Gastrocnemius medialis (tissue), 4 donors: ENCODE measurements around the gene NAA35.

Source experiments
- CTCF ChIP-seq, 5 experiments: fragments of 450-650 bp in 3 of 5; fragments of 200-600 bp in 2 of 5; sonication (generic) in 2 of 5; IDR thresholded peaks in 4 of 5; conservative IDR thresholded peaks in 1 of 5; 1 replicate in 4 of 5; 2 replicates in 1 of 5; pipeline ENCODE4 v1.5.1; 2016 to 2019; ENCODE audit warnings: antibody characterized with exemption in 5 of 5, mild to moderate bottlenecking in 3 of 5, moderate library complexity in 3 of 5
- POLR2A ChIP-seq, 2 donors: fragments of 450-650 bp; IDR thresholded peaks; one replicate each; pipeline ENCODE4 v1.6.1; 2017; ENCODE audit warnings: antibody characterized with exemption in 2 of 2, mild to moderate bottlenecking in 2 of 2, moderate library complexity in 2 of 2

GRCh38 chr9:85973238-85973637, 32.3 kb downstream of the NAA35 start:
- TF ChIP-seq CTCF (IDR thresholded peaks at IDR 0.05 in 4 of 5, conservative IDR thresholded peaks at IDR 0.05 in 1 of 5), result no peak
- no peak for TF ChIP-seq POLR2A (IDR thresholded peaks at IDR 0.05)
